Urinary bladder (tissue), 4 donors: ENCODE data around the gene FHOD3. TPM values are rescaled to one million over a fixed set of nuclear protein-coding genes. Genes with fewer than 3 reads are reported as not detected.

Experiments used
- DNase-seq: peaks from one replicate; pipeline ENCODE4 v3.0.0-alpha.2; 2015; ENCODE audit errors: extremely low spot score
- H3K27ac ChIP-seq: one replicate; pipeline ENCODE4 v1.5.1; 2013; ENCODE audit warnings: low read depth, mild to moderate bottlenecking, moderate library complexity
- H3K36me3 ChIP-seq: one replicate; pipeline ENCODE4 v1.6.1; 2013; ENCODE audit warnings: mild to moderate bottlenecking, moderate library complexity; ENCODE audit not compliant: insufficient read depth
- H3K4me1 ChIP-seq: one replicate; pipeline ENCODE4 v1.6.1; 2013; ENCODE audit warnings: mild to moderate bottlenecking, moderate library complexity; ENCODE audit not compliant: insufficient read depth
- H3K4me3 ChIP-seq: one replicate; pipeline ENCODE4 v1.5.1; 2013; ENCODE audit warnings: low read depth, low read length
- WGBS: extraction: QIAGEN DNeasy Blood & Tissue Kit; methylation state at CpG from one replicate; pipeline ENCODE4 v1.1.7; 2013; 5-methylcytosine and 5-hydroxymethylcytosine counted together
- polyA plus RNA-seq: library from polyadenylated mRNA; stranded (reverse); fragments of 200-250 nt; gene quantifications from one replicate; pipeline ENCODE4 v1.2.3, GENCODE V29; 2013
- total RNA-seq: library from RNA; depleted of rRNA; stranded (reverse); fragments of >200 nt; gene quantifications from one replicate; pipeline ENCODE4 v1.2.3, GENCODE V29; 2014
- donor health status: healthy with polysubstance abuse.
- donor health status: healthy.

Gene FHOD3
- total and polyA plus RNA-seq, 2 donors = 27.2 to 35.4 TPM

DNA sequence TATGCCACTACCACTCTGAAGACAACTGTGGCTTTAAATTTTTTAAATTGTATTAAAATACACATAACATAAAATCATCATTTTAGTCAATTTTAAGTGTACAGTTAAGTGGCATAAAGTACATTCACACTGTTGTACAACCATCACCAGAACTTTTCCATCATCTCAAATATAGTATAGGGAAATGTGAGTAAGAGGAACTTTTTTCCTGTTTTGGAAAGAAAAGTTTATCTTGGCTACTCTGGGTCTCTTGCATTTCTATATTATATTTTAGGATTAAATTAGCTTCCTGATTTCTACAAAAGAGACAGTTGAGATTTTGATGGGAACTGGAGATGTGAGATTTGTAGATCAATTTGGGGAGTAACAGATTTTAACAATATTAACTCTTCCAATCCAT is 528.0 kb downstream of the FHOD3 start:
- Histone ChIP-seq H3K27ac (no peak overlapping the region), H3K36me3 (no peaks in the 10 kb centered on the region), H3K4me3 (no peak overlapping the region), H3K4me1 (no peaks in the 10 kb centered on the region)
- DNase-seq = no peak

- H3K4me1 ChIP-seq = no peaks in the 10 kb centered on the region
- WGBS = 93% methylated on average over 3 of the region's 3 CpGs
- no peak overlapping the region for H3K27ac ChIP-seq
- H3K4me3 ChIP-seq = no peak overlapping the region
- no peak for DNase-seq
- H3K36me3 ChIP-seq = no peaks in the 10 kb centered on the region
Measured at GRCh38 chr18:36826556-36826955, 529.0 kb downstream of the FHOD3 start.

DNA sequence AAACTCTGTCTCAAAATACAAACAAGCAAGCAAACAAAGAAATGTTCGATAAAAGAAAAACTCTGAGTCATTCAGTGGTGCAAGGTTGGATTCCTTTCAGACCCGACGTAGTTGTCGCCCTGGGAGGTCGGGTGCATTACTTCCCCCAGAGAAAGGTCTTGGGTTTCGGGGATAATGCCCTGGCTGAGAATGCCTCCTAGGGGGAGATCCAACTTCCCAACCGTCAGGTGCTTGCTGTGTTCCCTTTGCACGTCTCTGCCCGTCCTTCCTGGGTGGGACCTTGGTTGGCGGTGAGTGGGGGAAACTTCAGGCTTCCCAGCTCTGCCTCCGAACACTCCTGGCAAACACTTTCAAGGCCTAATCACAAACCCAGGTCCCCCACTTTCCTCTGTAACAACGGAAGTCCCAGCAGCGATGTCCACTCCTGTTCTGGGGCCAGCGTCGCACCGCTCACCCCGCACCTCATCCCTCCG is 530.7 kb downstream of the FHOD3 start:
- peak; percentile 21 for DNase-seq
- peak overlapping the region; percentile 34 for H3K27ac ChIP-seq
- H3K4me1 ChIP-seq = no peaks in the 10 kb centered on the region
- no peaks in the 10 kb centered on the region for H3K36me3 ChIP-seq
- under 1% methylated on average over 18 of the region's 18 CpGs for WGBS
- H3K4me3 ChIP-seq = peak overlapping the region; percentile 53

DNA sequence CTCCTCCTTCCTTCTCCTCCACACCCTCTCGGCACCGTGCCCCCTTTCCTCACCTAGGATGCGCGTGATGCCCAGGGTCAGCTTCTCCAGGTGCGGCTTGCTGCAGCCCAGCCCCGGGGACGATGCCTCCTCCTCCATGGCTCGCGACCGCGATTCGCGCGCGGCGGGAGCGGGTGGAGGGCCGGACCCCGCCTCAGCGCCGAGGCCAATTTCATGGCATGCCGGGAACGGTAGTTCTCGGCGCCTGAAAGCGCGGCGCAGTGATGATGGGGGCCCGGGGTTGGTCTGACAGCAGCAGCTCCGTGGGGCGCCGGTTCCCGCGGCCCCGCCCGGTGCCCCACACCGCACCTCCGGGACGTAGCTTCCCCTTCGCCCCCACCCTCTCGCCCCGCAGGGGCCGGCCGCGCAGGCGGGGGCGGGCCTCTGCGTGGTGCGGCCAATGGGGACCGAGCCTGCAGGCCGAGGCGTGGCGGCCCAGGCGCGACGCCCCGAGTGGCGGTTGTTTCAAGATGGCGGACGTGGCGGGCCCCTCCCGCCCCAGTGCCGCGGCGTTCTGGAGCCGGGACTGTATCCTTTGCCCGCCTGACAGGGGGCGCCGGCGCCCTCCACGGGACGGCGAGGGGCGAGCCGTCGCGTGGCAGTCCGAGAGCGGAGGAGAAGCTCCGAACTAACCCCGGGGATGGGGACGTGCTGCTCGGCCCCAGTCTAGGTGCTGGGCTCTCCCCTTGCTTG is 531.3 kb downstream of the FHOD3 start, which contains the start of the genes KIAA1328 and TPGS2:
Gene KIAA1328 (plus strand): TSS at position 498 of the 732 bp plus-strand sequence. CDS start 12 bp downstream, at position 510.
Gene TPGS2 (minus strand): TSS at position 373 of the 732 bp plus-strand sequence. CDS start 235 bp downstream, at position 138.
- DNase-seq = peak; percentile 53
- under 1% methylated on average over 83 of the region's 83 CpGs for WGBS
- Histone ChIP-seq H3K4me1 (no peaks in the 10 kb centered on the region), H3K4me3 (peak within 1 kb of the TSS; percentile 53), H3K36me3 (no peaks in the 10 kb centered on the region), H3K27ac (peak within 1 kb of the TSS; percentile 34)

Other genes with a start within 250 kb of the FHOD3 start
- gene RPRD1A, start 230.2 kb upstream of the FHOD3 start, total RNA-seq = 73.0 TPM
- 41.5 TPM for gene RPRD1A, start 230.2 kb upstream of the FHOD3 start, polyA plus RNA-seq
- 92.3 TPM for gene SLC39A6, start 168.4 kb upstream of the FHOD3 start, total RNA-seq
- gene SLC39A6, start 168.4 kb upstream of the FHOD3 start, polyA plus RNA-seq = 42.1 TPM
- gene ELP2, start 167.8 kb upstream of the FHOD3 start, total RNA-seq = 172 TPM
- 47.7 TPM for gene ELP2, start 167.8 kb upstream of the FHOD3 start, polyA plus RNA-seq
- gene MOCOS, start 110.2 kb upstream of the FHOD3 start, total RNA-seq = 0.95 TPM
- 2.1 TPM for gene MOCOS, start 110.2 kb upstream of the FHOD3 start, polyA plus RNA-seq